ENCODE results near the gene SSTR1. TPM values are rescaled to one million over a fixed set of nuclear protein-coding genes. Genes with fewer than 3 reads are reported as not detected.
"Not testable (repeated sequence)": the region's sequence is repeated elsewhere in the genome, so short reads cannot be mapped to it uniquely, and the experiment has no call there.

Gene SSTR1
- total RNA-seq (2014; rRNA removed; shearing (Covaris generic)) = not detected in 2 replicates

- no peak for DNase-seq (ENCODE audit: low spot score)
- in situ Hi-C loops (cut with HindIII; ENCODE audit: low sequenced_read_pairs) = no loop called here
These were observed at the start of gene SSTR1 for GRCh38 chr14:38207736-38208617. TSS of gene SSTR1 (plus strand) at chr14:38207904. CDS start at chr14:38209390, 1,486 bp downstream.

GRCh38 chr14:38158468-38158867 is 49.2 kb upstream of the SSTR1 start:
- DNase-seq (ENCODE audit: low spot score) = no peak
- in situ Hi-C loops (cut with HindIII; ENCODE audit: low sequenced_read_pairs) = no loop called here

- in situ Hi-C loops (cut with HindIII; ENCODE audit: low sequenced_read_pairs) = no loop called here
- no peak for DNase-seq (ENCODE audit: low spot score)
These were observed 39.3 kb upstream of the SSTR1 start for GRCh38 chr14:38168416-38168815.

GRCh38 chr14:38171197-38171596 is 36.5 kb upstream of the SSTR1 start:
- no peak for DNase-seq (ENCODE audit: low spot score)
- in situ Hi-C loops (cut with HindIII; ENCODE audit: low sequenced_read_pairs) = no loop called here

DNA sequence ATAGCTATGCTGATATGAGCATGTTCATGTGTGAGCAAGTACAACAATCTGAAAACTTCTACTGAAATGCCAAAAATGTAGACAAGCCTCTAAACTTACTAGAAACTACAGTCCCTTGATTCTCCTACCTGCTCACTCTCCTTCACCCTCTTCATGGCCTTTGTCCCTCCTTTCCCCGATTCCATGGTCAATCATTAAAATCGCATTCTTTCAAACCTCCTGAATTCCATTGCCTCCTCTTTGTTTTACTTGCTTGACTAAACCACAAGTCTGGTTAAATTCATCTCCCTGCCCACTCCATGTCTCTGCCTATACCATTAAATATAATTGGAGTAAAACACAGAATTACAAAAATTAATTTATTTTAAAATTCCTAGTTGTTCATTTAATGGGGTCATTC is 33.0 kb upstream of the SSTR1 start:
- DNase-seq (ENCODE audit: low spot score) = no peak
- in situ Hi-C loops (cut with HindIII; ENCODE audit: low sequenced_read_pairs) = no loop called here

DNA sequence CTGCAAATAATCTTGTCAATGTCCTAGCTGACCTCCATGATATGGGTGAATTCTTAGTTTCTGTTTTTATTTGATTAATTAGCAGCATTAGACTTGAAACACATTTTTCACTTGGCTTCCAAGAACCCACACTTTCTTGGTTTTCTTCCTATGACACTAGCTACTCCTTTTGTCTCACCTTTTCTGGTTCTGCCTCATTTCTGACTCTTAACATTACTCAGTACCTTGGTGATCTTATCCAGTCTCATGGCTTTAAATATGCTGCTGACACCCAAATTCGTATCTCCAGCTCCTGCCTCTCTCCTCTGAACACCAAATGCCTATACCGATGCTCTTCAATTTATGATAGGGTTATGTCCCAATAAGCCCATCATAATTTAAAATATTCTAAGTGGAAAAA is 32.0 kb upstream of the SSTR1 start:
- in situ Hi-C loops (cut with HindIII; ENCODE audit: low sequenced_read_pairs) = no loop called here
- DNase-seq (ENCODE audit: low spot score) = no peak

- DNase-seq (ENCODE audit: low spot score) = no peak
- in situ Hi-C loops (cut with HindIII; ENCODE audit: low sequenced_read_pairs) = no loop called here
These were observed 31.3 kb upstream of the SSTR1 start for GRCh38 chr14:38176379-38176778.

- in situ Hi-C loops (cut with HindIII; ENCODE audit: low sequenced_read_pairs) = no loop called here
- no peak for DNase-seq (ENCODE audit: low spot score)
These were observed 23.6 kb upstream of the SSTR1 start for GRCh38 chr14:38184132-38184531.

DNA sequence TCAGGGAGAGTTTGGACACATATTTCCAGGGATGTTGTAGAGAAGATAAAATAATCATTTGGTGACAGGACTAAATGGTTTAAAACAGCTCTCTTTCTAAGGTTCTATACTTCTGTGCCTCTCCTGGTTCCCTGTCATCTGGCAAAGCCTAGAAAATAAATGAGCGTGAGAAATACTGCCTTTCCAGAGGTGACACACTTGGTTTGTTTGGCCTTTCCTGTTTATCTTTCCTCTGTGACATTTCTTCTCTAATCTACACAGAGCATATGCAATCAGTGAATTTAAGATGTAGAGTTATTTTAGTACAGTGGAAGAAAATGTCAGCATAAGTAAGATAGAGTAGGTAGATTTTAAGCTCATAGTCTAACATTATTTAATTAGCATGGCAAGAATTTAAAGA is 22.0 kb upstream of the SSTR1 start:
- no peak for DNase-seq (ENCODE audit: low spot score)
- in situ Hi-C loops (cut with HindIII; ENCODE audit: low sequenced_read_pairs) = no loop called here

DNA sequence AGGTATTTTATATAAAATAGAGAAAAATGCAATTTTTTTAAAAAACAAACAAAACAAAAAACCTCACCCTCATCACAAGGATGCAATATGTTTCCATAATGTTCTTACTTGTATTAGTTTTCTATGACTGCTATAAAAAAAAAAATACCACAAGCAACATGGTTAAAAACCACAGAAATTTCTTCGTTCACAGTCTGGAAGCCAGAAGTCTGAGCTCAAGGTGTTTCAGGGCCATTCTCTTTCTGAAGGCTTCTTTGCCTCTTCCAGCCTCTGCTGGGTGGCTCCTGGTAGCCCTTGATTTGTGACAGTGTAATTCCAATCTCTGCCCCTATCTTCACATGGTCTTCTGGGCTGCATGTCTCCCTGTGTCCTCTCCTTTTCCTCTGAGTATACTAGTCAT is 21.5 kb upstream of the SSTR1 start:
- no peak for DNase-seq (ENCODE audit: low spot score)
- in situ Hi-C loops (cut with HindIII; ENCODE audit: low sequenced_read_pairs) = no loop called here

DNA sequence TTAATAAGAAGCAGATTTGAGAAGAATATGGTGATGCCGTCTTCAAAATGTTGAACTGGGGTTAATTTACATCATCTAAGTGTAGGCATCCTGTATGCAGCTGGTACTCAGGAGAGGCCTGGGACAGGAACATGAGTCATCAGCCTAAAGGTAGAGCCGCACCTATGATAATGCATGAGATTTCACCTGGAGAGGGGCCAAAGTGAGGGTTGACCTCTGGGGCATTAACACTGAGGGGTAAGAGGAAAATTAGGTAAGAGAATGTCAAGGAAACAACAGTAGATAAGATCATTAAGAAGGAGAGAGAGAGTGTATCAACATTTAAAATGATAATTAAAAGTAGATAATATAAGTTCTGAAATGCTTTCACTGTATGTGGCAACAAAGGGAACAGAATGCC is 20.2 kb upstream of the SSTR1 start:
- in situ Hi-C loops (cut with HindIII; ENCODE audit: low sequenced_read_pairs) = no loop called here

GRCh38 chr14:38189930-38190726 is 17.6 kb upstream of the SSTR1 start:
- no peak for DNase-seq (ENCODE audit: low spot score)
- in situ Hi-C loops (cut with HindIII; ENCODE audit: low sequenced_read_pairs) = no loop called here

More for the DNA sequence above, 20.2 kb upstream of the SSTR1 start:
- no peak for DNase-seq (ENCODE audit: low spot score)

DNA sequence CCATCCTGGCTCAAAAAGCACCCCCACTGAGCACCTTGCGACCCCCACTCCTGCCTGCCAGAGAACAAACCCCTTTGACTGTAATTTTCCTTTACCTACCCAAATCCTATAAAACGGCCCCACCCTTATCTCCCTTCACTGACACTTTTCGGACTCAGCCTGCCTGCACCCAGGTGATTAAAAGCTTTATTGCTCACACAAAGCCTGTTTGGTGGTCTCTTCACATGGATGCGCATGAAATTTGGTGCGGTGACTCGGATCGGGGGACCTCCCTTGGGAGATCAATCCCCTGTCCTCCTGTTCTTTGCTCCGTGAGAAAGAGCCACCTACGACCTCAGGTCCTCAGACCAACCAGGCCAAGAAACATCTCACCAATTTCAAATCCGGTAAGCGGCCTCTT is 16.9 kb upstream of the SSTR1 start:
- DNase-seq (ENCODE audit: low spot score); in situ Hi-C loops (cut with HindIII; ENCODE audit: low sequenced_read_pairs): not testable (repeated sequence)

GRCh38 chr14:38191491-38191890 is 16.2 kb upstream of the SSTR1 start:
- in situ Hi-C loops (cut with HindIII; ENCODE audit: low sequenced_read_pairs); DNase-seq (ENCODE audit: low spot score): not testable (repeated sequence)

GRCh38 chr14:38197001-38197783 is 10.5 kb upstream of the SSTR1 start:
- in situ Hi-C loops (cut with HindIII; ENCODE audit: low sequenced_read_pairs) = no loop called here
- no peak for DNase-seq (ENCODE audit: low spot score)

DNA sequence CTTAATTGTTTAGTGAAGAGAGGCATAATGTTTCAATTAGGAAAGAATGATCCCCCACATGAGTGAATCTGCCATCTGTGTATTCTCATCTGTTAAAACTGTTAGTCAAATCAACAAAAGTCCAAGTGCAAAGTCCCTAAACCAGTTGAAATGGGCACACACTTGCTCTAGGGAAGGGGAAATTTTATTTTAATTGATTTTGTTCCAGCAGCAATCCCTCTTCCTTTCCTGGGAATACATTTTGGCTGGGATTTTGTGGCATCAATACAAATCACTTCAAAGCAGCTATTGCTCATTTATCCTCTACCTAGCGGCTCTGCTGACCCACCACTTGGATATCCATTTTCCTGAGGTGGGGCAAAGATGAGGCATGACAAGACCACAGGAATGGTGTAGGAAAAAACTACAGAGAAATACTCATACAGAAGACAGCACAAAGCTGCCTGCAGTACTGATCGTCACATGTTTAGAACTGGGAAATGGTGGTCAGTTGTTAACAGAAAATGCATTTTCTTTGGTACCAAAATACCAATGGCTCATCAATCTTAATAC is 9.8 kb upstream of the SSTR1 start:
- DNase-seq (ENCODE audit: low spot score) = no peak
- in situ Hi-C loops (cut with HindIII; ENCODE audit: low sequenced_read_pairs) = no loop called here

GRCh38 chr14:38198425-38198824 is 9.3 kb upstream of the SSTR1 start:
- in situ Hi-C loops (cut with HindIII; ENCODE audit: low sequenced_read_pairs) = no loop called here
- DNase-seq (ENCODE audit: low spot score) = no peak

DNA sequence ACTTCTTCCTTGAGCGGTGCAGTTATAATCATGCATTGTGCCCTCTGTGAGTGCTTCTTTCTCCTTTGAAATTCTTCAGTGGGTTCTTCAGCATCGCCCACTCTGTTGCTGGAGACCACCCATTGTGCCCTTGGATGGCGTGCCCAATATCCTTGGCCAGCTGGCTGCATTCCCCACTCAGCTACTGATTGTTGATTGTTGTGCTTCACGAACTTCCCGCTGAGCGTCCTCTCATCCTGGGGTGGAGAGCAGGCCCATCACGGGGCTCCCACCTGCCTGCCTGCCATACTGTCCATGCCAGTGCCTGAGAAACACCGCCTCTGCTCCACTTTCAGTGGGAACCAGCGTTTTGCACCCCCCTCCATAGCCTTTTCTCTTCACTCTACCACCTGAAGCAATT is 8.6 kb upstream of the SSTR1 start:
- in situ Hi-C loops (cut with HindIII; ENCODE audit: low sequenced_read_pairs) = no loop called here
- DNase-seq (ENCODE audit: low spot score) = no peak

- in situ Hi-C loops (cut with HindIII; ENCODE audit: low sequenced_read_pairs) = no loop called here
- no peak for DNase-seq (ENCODE audit: low spot score)
These were observed 8.0 kb upstream of the SSTR1 start for GRCh38 chr14:38199739-38200138.
